SK-N-SH (cell line): ENCODE results near the gene TIAM2. TPM values are rescaled to one million over a fixed set of nuclear protein-coding genes. Genes with fewer than 3 reads are reported as not detected.

ENCODE experiments used
- CTCF ChIA-PET: fragments of 300-600, 350-600 bp; formaldehyde crosslinking; extraction: SDS; loops from one replicate; lab custom pipeline; 2021; lab: Yijun Ruan, JAX
- POLR2A ChIA-PET: fragments of 350-600 bp; sonication (Branson Sonifier 250); formaldehyde crosslinking; extraction: SDS; loops from one replicate; lab custom pipeline; 2020; ENCODE audit warnings: antibody characterized with exemption, inconsistent platforms; lab: Yijun Ruan, JAX
- DNase-seq: peaks from one replicate; pipeline ENCODE4 v3.0.0; 2012
- H2AFZ ChIP-seq: fragments of 200-600 bp; sonication (generic); 2 replicates; pipeline ENCODE4 v1.8.1; 2016; ENCODE audit warnings: antibody characterized with exemption, mild to moderate bottlenecking, low read depth
- H3F3A ChIP-seq: fragments of 200-600 bp; sonication (generic); replicated peaks from 2 replicates; pipeline ENCODE3; 2016; ENCODE audit warnings: antibody characterized with exemption, mild to moderate bottlenecking; ENCODE audit not compliant: insufficient read depth
- H3K27ac ChIP-seq, 2 experiments: fragments of 200-500 bp in 1 of 2; fragments of 200-600 bp in 1 of 2; sonication (Bioruptor generic) in 1 of 2; sonication (generic), shearing (Covaris generic) in 1 of 2; 2 replicates each; pipeline versions ENCODE4 v1.5.1 to v1.6.1; 2014 to 2016; ENCODE audit warnings: low read depth in 2 of 2, inconsistent platforms in 1 of 2, low read length in 1 of 2, mild to moderate bottlenecking in 1 of 2, mixed read lengths in 1 of 2
- H3K27me3 ChIP-seq: fragments of 200-600 bp; sonication (generic), shearing (Covaris generic); 2 replicates; pipeline ENCODE4 v1.6.1; 2016; ENCODE audit warnings: mixed run types; ENCODE audit not compliant: insufficient read depth
- H3K36me3 ChIP-seq, 2 experiments: fragments of 200-500 bp in 1 of 2; fragments of 200-600 bp in 1 of 2; sonication (Bioruptor generic) in 1 of 2; sonication (generic) in 1 of 2; replicated peaks in 1 of 2; 2 replicates each; pipeline versions ENCODE3 to v1.5.1; 2014 to 2016; ENCODE audit warnings: low read length in 1 of 2, mild to moderate bottlenecking in 1 of 2; ENCODE audit not compliant: insufficient read depth in 2 of 2, control insufficient read depth in 1 of 2
- H3K4me1 ChIP-seq, 2 experiments: fragments of 200-500 bp in 1 of 2; fragments of 200-600 bp in 1 of 2; sonication (Bioruptor generic) in 1 of 2; sonication (generic), shearing (Covaris generic) in 1 of 2; 2 replicates each; pipeline versions ENCODE4 v1.5.1 to v1.6.1; 2014 to 2016; ENCODE audit warnings: low read depth in 1 of 2, low read length in 1 of 2, mixed run types in 1 of 2; ENCODE audit not compliant: insufficient read depth in 2 of 2, control insufficient read depth in 1 of 2
- H3K4me2 ChIP-seq: fragments of 200-600 bp; sonication (generic), shearing (Covaris generic); 2 replicates; pipeline ENCODE4 v1.6.1; 2017; ENCODE audit warnings: mixed run types
- H3K4me3 ChIP-seq, 2 experiments: fragments of 200-500 bp in 1 of 2; fragments of 200-600 bp in 1 of 2; sonication (Bioruptor generic) in 1 of 2; sonication (generic), shearing (Covaris generic) in 1 of 2; 2 replicates each; pipeline versions ENCODE4 v1.5.1 to v1.8.1; 2014 to 2016; ENCODE audit warnings: low read depth in 2 of 2, inconsistent platforms in 1 of 2, low read length in 1 of 2, mild to moderate bottlenecking in 1 of 2, mixed read lengths in 1 of 2, moderate library complexity in 1 of 2
- H3K79me2 ChIP-seq: fragments of 200-600 bp; sonication (generic); 2 replicates; pipeline ENCODE4 v1.8.1; 2017; ENCODE audit warnings: mild to moderate bottlenecking; ENCODE audit not compliant: insufficient read depth
- H3K9ac ChIP-seq: fragments of 200-600 bp; sonication (generic); 2 replicates; pipeline ENCODE4 v1.6.1; 2017; ENCODE audit warnings: mixed run types
- H3K9me2 ChIP-seq: fragments of 200-600 bp; sonication (generic); 2 replicates; pipeline ENCODE4 v1.6.1; 2017; ENCODE audit warnings: mixed run types
- H3K9me3 ChIP-seq: fragments of 200-600 bp; sonication (generic); 2 replicates; pipeline ENCODE4 v1.6.1; 2017; ENCODE audit warnings: mixed run types, mild to moderate bottlenecking, moderate library complexity
- H4K20me1 ChIP-seq: fragments of 200-600 bp; sonication (generic); 2 replicates; pipeline ENCODE4 v1.6.1; 2017; ENCODE audit warnings: mild to moderate bottlenecking, mixed run types; ENCODE audit not compliant: insufficient read depth
- CTCF ChIP-seq: fragments of 200-600 bp; sonication (generic); IDR thresholded peaks from 2 replicates; pipeline ENCODE4 v1.6.1; 2017; ENCODE audit warnings: antibody characterized with exemption, mild to moderate bottlenecking, moderate library complexity
- ELF1 ChIP-seq: IDR thresholded peaks from 2 replicates; pipeline ENCODE4 v1.4.0; 2012
- EP300 ChIP-seq, 2 experiments: IDR thresholded peaks; 2 replicates each; pipeline versions ENCODE4 v1.4.0 to v1.6.1; 2012; ENCODE audit warnings: borderline replicate concordance in 1 of 2, low read depth in 1 of 2, low read length in 1 of 2
- EZH2phosphoT487 ChIP-seq: fragments of 200-600 bp; sonication (generic); IDR thresholded peaks from 2 replicates; pipeline ENCODE4 v1.6.1; 2017; ENCODE audit warnings: low read depth, mixed run types, mild to moderate bottlenecking, antibody characterized with exemption, moderate library complexity, borderline replicate concordance
- FOXJ3 ChIP-seq: sonication (generic); formaldehyde crosslinking; IDR thresholded peaks from 2 replicates; pipeline ENCODE4 v1.5.1; 2020; ENCODE audit warnings: mild to moderate bottlenecking, missing genetic modification reagents
- FOXM1 ChIP-seq: IDR thresholded peaks from 2 replicates; pipeline ENCODE4 v1.4.0; 2012; ENCODE audit warnings: low read depth, mild to moderate bottlenecking
- GATA2 ChIP-seq: sonication (generic); formaldehyde crosslinking; IDR thresholded peaks from 2 replicates; pipeline ENCODE4 v1.5.0; 2020; ENCODE audit warnings: mild to moderate bottlenecking, missing genetic modification reagents
- JUND ChIP-seq: IDR thresholded peaks from 2 replicates; pipeline ENCODE4 v1.4.0; 2012
- PBX3 ChIP-seq: IDR thresholded peaks from 2 replicates; pipeline ENCODE4; 2012
- POLR2AphosphoS5 ChIP-seq: IDR thresholded peaks from 2 replicates; pipeline ENCODE4 v1.6.1; 2012; ENCODE audit warnings: low read depth, low read length
- RXRA ChIP-seq: IDR thresholded peaks from 2 replicates; pipeline ENCODE4 v1.4.0; 2012; ENCODE audit warnings: low read depth, mild to moderate bottlenecking, borderline replicate concordance
- SIN3A ChIP-seq: IDR thresholded peaks from 2 replicates; pipeline ENCODE4 v1.6.1; 2012; ENCODE audit warnings: low read depth, mild to moderate bottlenecking, low read length, moderate library complexity, borderline replicate concordance
- TCF12 ChIP-seq: IDR thresholded peaks from 2 replicates; pipeline ENCODE4 v1.4.0; 2012
- TEAD4 ChIP-seq: IDR thresholded peaks from 2 replicates; pipeline ENCODE4 v1.4.0; 2012; ENCODE audit warnings: mild to moderate bottlenecking, borderline replicate concordance; ENCODE audit not compliant: insufficient read depth
- WGBS: methylation state at CpG from one replicate; pipeline ENCODE4 v1.1.6; 2017; ENCODE audit warnings: low lambda C conversion rate; 5-methylcytosine and 5-hydroxymethylcytosine counted together
- polyA plus RNA-seq, 3 experiments: library from polyadenylated mRNA; depleted of rRNA; stranded (reverse); fragments of >200 nt; gene quantifications; 2 replicates each; pipeline ENCODE4 v1.2.3, GENCODE V29; 2012
- TF ChIP-seq, protein P1 (sequence below): IDR thresholded peaks from 2 replicates; pipeline ENCODE4 v1.6.1; 2012; ENCODE audit warnings: mild to moderate bottlenecking, low read depth, low read length, moderate library complexity
- TF ChIP-seq, protein P2 (sequence below): fragments of 150-350 bp; IDR thresholded peaks from 2 replicates; pipeline ENCODE4 v1.6.1; 2016; ENCODE audit warnings: mild to moderate bottlenecking, low read depth, low read length
- TF ChIP-seq, protein P3 (sequence below): fragments of 150-350 bp; IDR thresholded peaks from 2 replicates; pipeline ENCODE4 v1.6.1; 2017; ENCODE audit warnings: antibody characterized with exemption, low read length, low read depth, borderline replicate concordance
- TF ChIP-seq, protein P4 (sequence below): IDR thresholded peaks from 2 replicates; pipeline ENCODE4 v1.4.0; 2012; ENCODE audit warnings: low read depth, borderline replicate concordance

Gene TIAM2
- polyA plus RNA-seq, 1 of the 3 experiments (the other 2 are of a cell fraction), result 13.6 TPM

GRCh38 chr6:155254139-155254538 is 259.0 kb downstream of the TIAM2 start:
- Histone ChIP-seq H2AFZ (no peak overlapping the region), H4K20me1 (no peaks in the 10 kb centered on the region), H3K9ac (no peak overlapping the region), H3K27ac (no peak overlapping the region; a peak in 1 of 4 replicates), H3K4me2 (no peak overlapping the region), H3K27me3 (no peaks in the 10 kb centered on the region), H3K4me1 (peaks cover 0 to 18% of the 10 kb centered on the region in 2 experiments; a peak in 1 of 4 replicates), H3K9me3 (no peaks in the 10 kb centered on the region), H3K79me2 (no peaks in the 10 kb centered on the region; the same call in 1 of the 2 replicates), H3K9me2 (no peaks in the 10 kb centered on the region), H3F3A (peaks cover 8% of the 10 kb centered on the region), H3K4me3 (no peak overlapping the region), H3K36me3 (peaks cover 61 to 84% of the 10 kb centered on the region in 2 experiments)
- ChIA-PET CTCF (interaction anchor here (4.7 kb wide), 1 partner anchor 76 kb away, joined by 28 read pairs; no protein-coding TSS in a partner anchor), POLR2A (no interaction called here)
- TF ChIP-seq, protein P1, sequence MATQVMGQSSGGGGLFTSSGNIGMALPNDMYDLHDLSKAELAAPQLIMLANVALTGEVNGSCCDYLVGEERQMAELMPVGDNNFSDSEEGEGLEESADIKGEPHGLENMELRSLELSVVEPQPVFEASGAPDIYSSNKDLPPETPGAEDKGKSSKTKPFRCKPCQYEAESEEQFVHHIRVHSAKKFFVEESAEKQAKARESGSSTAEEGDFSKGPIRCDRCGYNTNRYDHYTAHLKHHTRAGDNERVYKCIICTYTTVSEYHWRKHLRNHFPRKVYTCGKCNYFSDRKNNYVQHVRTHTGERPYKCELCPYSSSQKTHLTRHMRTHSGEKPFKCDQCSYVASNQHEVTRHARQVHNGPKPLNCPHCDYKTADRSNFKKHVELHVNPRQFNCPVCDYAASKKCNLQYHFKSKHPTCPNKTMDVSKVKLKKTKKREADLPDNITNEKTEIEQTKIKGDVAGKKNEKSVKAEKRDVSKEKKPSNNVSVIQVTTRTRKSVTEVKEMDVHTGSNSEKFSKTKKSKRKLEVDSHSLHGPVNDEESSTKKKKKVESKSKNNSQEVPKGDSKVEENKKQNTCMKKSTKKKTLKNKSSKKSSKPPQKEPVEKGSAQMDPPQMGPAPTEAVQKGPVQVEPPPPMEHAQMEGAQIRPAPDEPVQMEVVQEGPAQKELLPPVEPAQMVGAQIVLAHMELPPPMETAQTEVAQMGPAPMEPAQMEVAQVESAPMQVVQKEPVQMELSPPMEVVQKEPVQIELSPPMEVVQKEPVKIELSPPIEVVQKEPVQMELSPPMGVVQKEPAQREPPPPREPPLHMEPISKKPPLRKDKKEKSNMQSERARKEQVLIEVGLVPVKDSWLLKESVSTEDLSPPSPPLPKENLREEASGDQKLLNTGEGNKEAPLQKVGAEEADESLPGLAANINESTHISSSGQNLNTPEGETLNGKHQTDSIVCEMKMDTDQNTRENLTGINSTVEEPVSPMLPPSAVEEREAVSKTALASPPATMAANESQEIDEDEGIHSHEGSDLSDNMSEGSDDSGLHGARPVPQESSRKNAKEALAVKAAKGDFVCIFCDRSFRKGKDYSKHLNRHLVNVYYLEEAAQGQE, result no peak
- TF ChIP-seq FOXM1 (no peak), GATA2 (CRISPR knock-in tag) (no peak), SIN3A (no peak), POLR2AphosphoS5 (no peak), TCF12 (no peak), EP300 (IDR thresholded peaks at IDR 0.05; ENCODE audit: borderline replicate concordance in 1 of 2, low read depth in 1 of 2, low read length in 1 of 2) (no peak), ELF1 (no peak), RXRA (no peak), CTCF (no peak), EZH2phosphoT487 (no peak), JUND (no peak), TEAD4 (no peak), PBX3 (no peak), FOXJ3 (CRISPR knock-in tag) (no peak)
- TF ChIP-seq, protein P2, sequence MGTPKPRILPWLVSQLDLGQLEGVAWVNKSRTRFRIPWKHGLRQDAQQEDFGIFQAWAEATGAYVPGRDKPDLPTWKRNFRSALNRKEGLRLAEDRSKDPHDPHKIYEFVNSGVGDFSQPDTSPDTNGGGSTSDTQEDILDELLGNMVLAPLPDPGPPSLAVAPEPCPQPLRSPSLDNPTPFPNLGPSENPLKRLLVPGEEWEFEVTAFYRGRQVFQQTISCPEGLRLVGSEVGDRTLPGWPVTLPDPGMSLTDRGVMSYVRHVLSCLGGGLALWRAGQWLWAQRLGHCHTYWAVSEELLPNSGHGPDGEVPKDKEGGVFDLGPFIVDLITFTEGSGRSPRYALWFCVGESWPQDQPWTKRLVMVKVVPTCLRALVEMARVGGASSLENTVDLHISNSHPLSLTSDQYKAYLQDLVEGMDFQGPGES, result no peak
- TF ChIP-seq, protein P3, sequence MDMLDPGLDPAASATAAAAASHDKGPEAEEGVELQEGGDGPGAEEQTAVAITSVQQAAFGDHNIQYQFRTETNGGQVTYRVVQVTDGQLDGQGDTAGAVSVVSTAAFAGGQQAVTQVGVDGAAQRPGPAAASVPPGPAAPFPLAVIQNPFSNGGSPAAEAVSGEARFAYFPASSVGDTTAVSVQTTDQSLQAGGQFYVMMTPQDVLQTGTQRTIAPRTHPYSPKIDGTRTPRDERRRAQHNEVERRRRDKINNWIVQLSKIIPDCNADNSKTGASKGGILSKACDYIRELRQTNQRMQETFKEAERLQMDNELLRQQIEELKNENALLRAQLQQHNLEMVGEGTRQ, result no peak
- TF ChIP-seq, protein P4, sequence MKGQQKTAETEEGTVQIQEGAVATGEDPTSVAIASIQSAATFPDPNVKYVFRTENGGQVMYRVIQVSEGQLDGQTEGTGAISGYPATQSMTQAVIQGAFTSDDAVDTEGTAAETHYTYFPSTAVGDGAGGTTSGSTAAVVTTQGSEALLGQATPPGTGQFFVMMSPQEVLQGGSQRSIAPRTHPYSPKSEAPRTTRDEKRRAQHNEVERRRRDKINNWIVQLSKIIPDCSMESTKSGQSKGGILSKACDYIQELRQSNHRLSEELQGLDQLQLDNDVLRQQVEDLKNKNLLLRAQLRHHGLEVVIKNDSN, result no peak
- DNase-seq, result no peak
- 93% methylated on average over 10 of the region's 10 CpGs for WGBS
